ENCODE results near the gene NREP. TPM values are rescaled to one million over a fixed set of nuclear protein-coding genes. Genes with fewer than 3 reads are reported as not detected.

Gene NREP
- polyA plus RNA-seq, 4 donors: 745 to 1,537 (median 920) TPM

GRCh38 chr5:111765613-111766571, 8.9 kb upstream of the NREP start:
- DNase-seq (ENCODE audit: low read depth in 4 of 4, low spot score in 3 of 4): no peak

- no peak for DNase-seq (ENCODE audit: low read depth in 4 of 4, low spot score in 3 of 4)
These were observed 7.0 kb upstream of the NREP start for GRCh38 chr5:111764019-111764418.

GRCh38 chr5:111762895-111763294, 5.9 kb upstream of the NREP start:
- DNase-seq (ENCODE audit: low read depth in 4 of 4, low spot score in 3 of 4): no peak

GRCh38 chr5:111758284-111758628, 1.3 kb upstream of the NREP start:
- no peak for DNase-seq (ENCODE audit: low read depth in 4 of 4, low spot score in 3 of 4)

- peak; percentile 85 to 91 (median 90) for DNase-seq (ENCODE audit: low read depth in 4 of 4, low spot score in 3 of 4)
These were observed 625 bp upstream of the NREP start for GRCh38 chr5:111757355-111758283.

GRCh38 chr5:111755942-111756381, 1.0 kb downstream of the NREP start:
- DNase-seq (ENCODE audit: low read depth in 4 of 4, low spot score in 3 of 4): no peak

- no peak for DNase-seq (ENCODE audit: low read depth in 4 of 4, low spot score in 3 of 4)
These were observed 1.6 kb downstream of the NREP start for GRCh38 chr5:111755345-111755941.

GRCh38 chr5:111753884-111754589, 3.0 kb downstream of the NREP start:
- no peak for DNase-seq (ENCODE audit: low read depth in 4 of 4, low spot score in 3 of 4)

- DNase-seq (ENCODE audit: low read depth in 4 of 4, low spot score in 3 of 4): no peak
These were observed 4.5 kb downstream of the NREP start for GRCh38 chr5:111752426-111752965.

- DNase-seq (ENCODE audit: low read depth in 4 of 4, low spot score in 3 of 4): no peak
These were observed 7.5 kb downstream of the NREP start for GRCh38 chr5:111749303-111750026.

GRCh38 chr5:111748304-111748763, 8.7 kb downstream of the NREP start:
- DNase-seq (ENCODE audit: low read depth in 4 of 4, low spot score in 3 of 4): no peak

- no peak for DNase-seq (ENCODE audit: low read depth in 4 of 4, low spot score in 3 of 4)
These were observed 9.7 kb downstream of the NREP start for GRCh38 chr5:111747337-111747736.

GRCh38 chr5:111746791-111747190, 10.2 kb downstream of the NREP start:
- DNase-seq (ENCODE audit: low read depth in 4 of 4, low spot score in 3 of 4): no peak

GRCh38 chr5:111745075-111745739, 11.8 kb downstream of the NREP start:
- DNase-seq (ENCODE audit: low read depth in 4 of 4, low spot score in 3 of 4): no peak

- no peak for DNase-seq (ENCODE audit: low read depth in 4 of 4, low spot score in 3 of 4)
These were observed 12.5 kb downstream of the NREP start for GRCh38 chr5:111744455-111744854.

GRCh38 chr5:111743988-111744387, 13.0 kb downstream of the NREP start:
- DNase-seq (ENCODE audit: low read depth in 4 of 4, low spot score in 3 of 4): no peak

GRCh38 chr5:111743512-111743911, 13.5 kb downstream of the NREP start:
- no peak for DNase-seq (ENCODE audit: low read depth in 4 of 4, low spot score in 3 of 4)

- peak in 1 of 4 donors; percentile 80 for DNase-seq (ENCODE audit: low read depth in 4 of 4, low spot score in 3 of 4)
These were observed 14.6 kb downstream of the NREP start for GRCh38 chr5:111742177-111742994.

Data from left renal pelvis (tissue), 4 donors.